ENCODE measurements around the gene F11. TPM values are rescaled to one million over a fixed set of nuclear protein-coding genes. Genes with fewer than 3 reads are reported as not detected.

The F11 gene
- total and polyA plus RNA-seq, 2 experiments from 2014 or later: 0.74 to 2.1 TPM

GRCh38 chr4:186249785-186250754, 15.9 kb upstream of the F11 start:
- H3K4me1 Mint-ChIP-seq: peaks cover 59% of the 10 kb centered on the region
- no peaks in the 10 kb centered on the region; the same call in 1 of the 2 replicates for H3K9me2 ChIP-seq (ENCODE audit: insufficient read depth)
- H3K4me3 ChIP-seq: peak overlapping the region; percentile 25
- DNase-seq (ENCODE audit: low spot score) (peak; percentile 85), ATAC-seq (peak; percentile 60)
- TF ChIP-seq JUNB (IDR thresholded peaks at IDR 0.05; ENCODE audit: unreplicated experiment) (no peak), ZNF114 (CRISPR knock-in tag; IDR thresholded peaks at IDR 0.05) (0 out of 2 replicates have a peak, but pooled peaks have one; percentile 44), NANOG (IDR thresholded peaks at IDR 0.05; ENCODE audit: borderline replicate concordance) (peak; percentile 93), ZNF462 (CRISPR knock-in tag; IDR thresholded peaks at IDR 0.05) (peak; percentile 67), CREB1 (CRISPR knock-in tag; IDR thresholded peaks at IDR 0.05; ENCODE audit: low read depth) (peak; percentile 37; the same call in 1 of the 2 replicates), REST (IDR thresholded peaks at IDR 0.05; ENCODE audit: unreplicated experiment) (no peak)
- H3K4me1 ChIP-seq (ENCODE audit: insufficient read depth): peaks cover 24% of the 10 kb centered on the region
- H3K27me3 ChIP-seq (ENCODE audit: insufficient read depth): no peaks in the 10 kb centered on the region
- peaks cover 2% of the 10 kb centered on the region for H3K9me3 Mint-ChIP-seq
- H3K4me2 ChIP-seq: peak overlapping the region; percentile 55
- peaks cover 30% of the 10 kb centered on the region for H3K36me3 Mint-ChIP-seq (ENCODE audit: low read depth)
- H3K27ac ChIP-seq (ENCODE audit: low read depth): peak overlapping the region; percentile 98
- H3K4me3 Mint-ChIP-seq: peak overlapping the region; percentile 57
- peaks cover 20% of the 10 kb centered on the region for H3K79me2 ChIP-seq (replicated peaks; ENCODE audit: insufficient read depth)
- peak overlapping the region; percentile 99 for H3K27ac Mint-ChIP-seq
- no peaks in the 10 kb centered on the region for H4K20me1 ChIP-seq (replicated peaks; ENCODE audit: insufficient read depth)
- peaks cover 13% of the 10 kb centered on the region for H3K27me3 Mint-ChIP-seq (ENCODE audit: insufficient read depth, low read depth, poor library complexity)
- no peaks in the 10 kb centered on the region for H3F3A ChIP-seq (replicated peaks; ENCODE audit: low read depth)
- H3K36me3 ChIP-seq (ENCODE audit: insufficient read depth): no peaks in the 10 kb centered on the region; the same call in 1 of the 2 replicates
- H2AFZ ChIP-seq: no peak overlapping the region

All from GM23338 (cell line).